ENCODE data around the gene TBC1D5.

The TBC1D5 gene

GRCh38 chr3:17239417-17239816 is 503.0 kb downstream of the TBC1D5 start:
- Histone ChIP-seq H3K9me3 (ENCODE audit: control insufficient read depth, insufficient read depth, low read length) (no peaks in the 10 kb centered on the region), H3F3A (ENCODE audit: control insufficient read depth, insufficient read depth) (no peaks in the 10 kb centered on the region), H3K9me2 (replicated peaks; ENCODE audit: control insufficient read depth, low read length) (no peaks in the 10 kb centered on the region), H3K27me3 (ENCODE audit: control insufficient read depth, low read length) (no peaks in the 10 kb centered on the region), H3K4me2 (ENCODE audit: low read length) (no peak overlapping the region), H3K79me2 (ENCODE audit: control insufficient read depth, low read length) (no peaks in the 10 kb centered on the region), H3K4me1 (ENCODE audit: control insufficient read depth, low read length) (peaks cover under 1% of the 10 kb centered on the region; the same call in 1 of the 2 replicates), H4K20me1 (ENCODE audit: control insufficient read depth, insufficient read depth, low read depth, low read length) (no peaks in the 10 kb centered on the region), H3K36me3 (ENCODE audit: control insufficient read depth, low read length) (no peaks in the 10 kb centered on the region), H3K4me3 (ENCODE audit: low read length) (no peak overlapping the region), H3K27ac (ENCODE audit: low read depth, low read length) (no peak overlapping the region)
- TF ChIP-seq EZH2phosphoT487 (IDR thresholded peaks at IDR 0.05; ENCODE audit: borderline replicate concordance, low read length) = no peak
- TF ChIP-seq, protein P1, sequence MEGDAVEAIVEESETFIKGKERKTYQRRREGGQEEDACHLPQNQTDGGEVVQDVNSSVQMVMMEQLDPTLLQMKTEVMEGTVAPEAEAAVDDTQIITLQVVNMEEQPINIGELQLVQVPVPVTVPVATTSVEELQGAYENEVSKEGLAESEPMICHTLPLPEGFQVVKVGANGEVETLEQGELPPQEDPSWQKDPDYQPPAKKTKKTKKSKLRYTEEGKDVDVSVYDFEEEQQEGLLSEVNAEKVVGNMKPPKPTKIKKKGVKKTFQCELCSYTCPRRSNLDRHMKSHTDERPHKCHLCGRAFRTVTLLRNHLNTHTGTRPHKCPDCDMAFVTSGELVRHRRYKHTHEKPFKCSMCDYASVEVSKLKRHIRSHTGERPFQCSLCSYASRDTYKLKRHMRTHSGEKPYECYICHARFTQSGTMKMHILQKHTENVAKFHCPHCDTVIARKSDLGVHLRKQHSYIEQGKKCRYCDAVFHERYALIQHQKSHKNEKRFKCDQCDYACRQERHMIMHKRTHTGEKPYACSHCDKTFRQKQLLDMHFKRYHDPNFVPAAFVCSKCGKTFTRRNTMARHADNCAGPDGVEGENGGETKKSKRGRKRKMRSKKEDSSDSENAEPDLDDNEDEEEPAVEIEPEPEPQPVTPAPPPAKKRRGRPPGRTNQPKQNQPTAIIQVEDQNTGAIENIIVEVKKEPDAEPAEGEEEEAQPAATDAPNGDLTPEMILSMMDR (IDR thresholded peaks at IDR 0.05; ENCODE audit: low read depth, low read length, poor library complexity, severe bottlenecking) = no peak

DNA sequence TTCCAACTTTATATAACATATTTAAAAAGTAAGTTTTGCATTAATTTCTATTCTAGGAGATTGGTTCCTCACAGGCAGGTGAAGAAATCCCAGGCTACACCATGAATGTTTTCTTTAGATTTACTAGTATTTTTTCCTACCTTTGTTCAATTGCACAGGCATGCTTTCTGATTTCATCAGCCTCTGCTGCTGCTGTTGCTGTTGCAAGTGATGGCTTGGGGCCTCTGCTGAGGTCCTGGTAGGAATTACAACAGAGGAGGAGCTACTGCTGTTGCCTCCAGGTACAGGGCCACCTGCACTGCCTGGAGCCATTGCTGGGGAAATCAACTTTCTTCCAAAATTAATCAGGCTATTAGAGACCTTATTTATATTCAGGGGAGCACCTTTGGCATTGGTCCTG is 504.4 kb downstream of the TBC1D5 start:
- no peaks in the 10 kb centered on the region for H3K36me3 ChIP-seq (ENCODE audit: control insufficient read depth, low read length)
- no peaks in the 10 kb centered on the region for H3K9me2 ChIP-seq (replicated peaks; ENCODE audit: control insufficient read depth, low read length)
- no peak overlapping the region for H3K27ac ChIP-seq (ENCODE audit: low read depth, low read length)
- H3K9me3 ChIP-seq (ENCODE audit: control insufficient read depth, insufficient read depth, low read length) = no peaks in the 10 kb centered on the region
- no peaks in the 10 kb centered on the region for H3K79me2 ChIP-seq (ENCODE audit: control insufficient read depth, low read length)
- H3K27me3 ChIP-seq (ENCODE audit: control insufficient read depth, low read length) = no peaks in the 10 kb centered on the region
- H4K20me1 ChIP-seq (ENCODE audit: control insufficient read depth, insufficient read depth, low read depth, low read length) = no peaks in the 10 kb centered on the region
- H3F3A ChIP-seq (ENCODE audit: control insufficient read depth, insufficient read depth) = 0 out of 2 replicates have a peak, but pooled peaks cover 3% of the 10 kb centered on the region
- peaks cover 11% of the 10 kb centered on the region for H3K4me1 ChIP-seq (ENCODE audit: control insufficient read depth, low read length)
- TF ChIP-seq, protein P1 (IDR thresholded peaks at IDR 0.05; ENCODE audit: low read depth, low read length, poor library complexity, severe bottlenecking) = no peak
- no peak for TF ChIP-seq EZH2phosphoT487 (IDR thresholded peaks at IDR 0.05; ENCODE audit: borderline replicate concordance, low read length)
- no peak overlapping the region for H3K4me2 ChIP-seq (ENCODE audit: low read length)
- H3K4me3 ChIP-seq (ENCODE audit: low read length) = no peak overlapping the region

GRCh38 chr3:17235310-17235709 is 507.1 kb downstream of the TBC1D5 start:
- H3K9me3 ChIP-seq (ENCODE audit: control insufficient read depth, insufficient read depth, low read length) = no peaks in the 10 kb centered on the region
- H4K20me1 ChIP-seq (ENCODE audit: control insufficient read depth, insufficient read depth, low read depth, low read length) = no peaks in the 10 kb centered on the region
- H3K4me3 ChIP-seq (ENCODE audit: low read length) = no peak overlapping the region
- H3K79me2 ChIP-seq (ENCODE audit: control insufficient read depth, low read length) = no peaks in the 10 kb centered on the region
- no peaks in the 10 kb centered on the region for H3K9me2 ChIP-seq (replicated peaks; ENCODE audit: control insufficient read depth, low read length)
- TF ChIP-seq, protein P1 (IDR thresholded peaks at IDR 0.05; ENCODE audit: low read depth, low read length, poor library complexity, severe bottlenecking) = no peak
- no peak for TF ChIP-seq EZH2phosphoT487 (IDR thresholded peaks at IDR 0.05; ENCODE audit: borderline replicate concordance, low read length)
- 0 out of 2 replicates have a peak, but pooled peaks cover 3% of the 10 kb centered on the region for H3F3A ChIP-seq (ENCODE audit: control insufficient read depth, insufficient read depth)
- H3K27ac ChIP-seq (ENCODE audit: low read depth, low read length) = no peak overlapping the region
- H3K27me3 ChIP-seq (ENCODE audit: control insufficient read depth, low read length) = no peaks in the 10 kb centered on the region
- H3K4me1 ChIP-seq (ENCODE audit: control insufficient read depth, low read length) = peaks cover 11% of the 10 kb centered on the region
- H3K4me2 ChIP-seq (ENCODE audit: low read length) = no peak overlapping the region
- H3K36me3 ChIP-seq (ENCODE audit: control insufficient read depth, low read length) = no peaks in the 10 kb centered on the region
